Non-pigmented ciliary epithelial cell (primary cell): ENCODE measurements around the gene TRPV6.

Source experiments
- DNase-seq: peaks from one replicate; pipeline ENCODE4 v3.0.0-alpha.2; 2010; ENCODE audit warnings: low read depth

The TRPV6 gene

GRCh38 chr7:142908290-142908689 is 22.7 kb upstream of the TRPV6 start:
- no peak for DNase-seq

- DNase-seq: no peak
Measured at GRCh38 chr7:142906643-142907042, 21.1 kb upstream of the TRPV6 start.

GRCh38 chr7:142905759-142906158 is 20.2 kb upstream of the TRPV6 start:
- no peak for DNase-seq

- no peak for DNase-seq
Measured at GRCh38 chr7:142904128-142904527, 18.6 kb upstream of the TRPV6 start.

- no peak for DNase-seq
Measured at GRCh38 chr7:142901426-142902259, 16.1 kb upstream of the TRPV6 start.

- no peak for DNase-seq
Measured at GRCh38 chr7:142899661-142900060, 14.1 kb upstream of the TRPV6 start.

GRCh38 chr7:142898377-142899170 is 13.0 kb upstream of the TRPV6 start:
- no peak for DNase-seq

- DNase-seq: no peak
Measured at GRCh38 chr7:142897691-142898090, 12.1 kb upstream of the TRPV6 start.

- no peak for DNase-seq
Measured at GRCh38 chr7:142896741-142897379, 11.3 kb upstream of the TRPV6 start.

- DNase-seq: no peak
Measured at GRCh38 chr7:142896151-142896550, 10.6 kb upstream of the TRPV6 start.

- no peak for DNase-seq
Measured at GRCh38 chr7:142894985-142895593, 9.5 kb upstream of the TRPV6 start.

GRCh38 chr7:142894112-142894984 is 8.8 kb upstream of the TRPV6 start:
- DNase-seq: no peak

GRCh38 chr7:142892951-142893350 is 7.4 kb upstream of the TRPV6 start:
- DNase-seq: no peak

GRCh38 chr7:142891490-142892082 is 6.0 kb upstream of the TRPV6 start:
- no peak for DNase-seq

GRCh38 chr7:142890874-142891485 is 5.4 kb upstream of the TRPV6 start:
- DNase-seq: no peak

- no peak for DNase-seq
Measured at GRCh38 chr7:142889816-142890215, 4.3 kb upstream of the TRPV6 start.

- DNase-seq: no peak
Measured at GRCh38 chr7:142887282-142888015, 1.9 kb upstream of the TRPV6 start.

GRCh38 chr7:142886866-142887265 is 1.3 kb upstream of the TRPV6 start:
- DNase-seq: no peak

GRCh38 chr7:142884286-142884640 is 1.3 kb downstream of the TRPV6 start:
- no peak for DNase-seq
